Transverse colon (tissue), 4 donors: ENCODE measurements around the gene SERPINA3. TPM values are rescaled to one million over a fixed set of nuclear protein-coding genes. Genes with fewer than 3 reads are reported as not detected.

Experiments
- DNase-seq: peaks from one replicate; pipeline ENCODE4 v3.0.0-alpha.2; 2019
- H3K27ac ChIP-seq, 4 donors: fragments of 200-600 bp; sonication (generic); 2 replicates each; pipeline ENCODE4 v1.5.1; 2016 to 2018; ENCODE audit warnings: inconsistent platforms in 4 of 4
- H3K27me3 ChIP-seq: fragments of 200-600 bp; sonication (generic); 2 replicates; pipeline ENCODE4 v1.5.1; 2017; ENCODE audit warnings: inconsistent platforms
- H3K36me3 ChIP-seq, 4 donors: fragments of 200-600 bp; sonication (generic); 2 replicates each; pipeline ENCODE4 v1.5.1; 2017 to 2019; ENCODE audit warnings: inconsistent platforms in 4 of 4
- H3K4me1 ChIP-seq, 4 donors: fragments of 200-600 bp; sonication (generic); 2 replicates each; pipeline ENCODE4 v1.5.1; 2017 to 2020; ENCODE audit warnings: inconsistent platforms in 4 of 4
- H3K4me3 ChIP-seq, 4 donors: fragments of 200-600 bp; sonication (generic); 1 replicate in 1 of 4; 2 replicates in 3 of 4; pipeline versions ENCODE4 v1.5.1 to v1.6.1; 2017 to 2019; ENCODE audit warnings: inconsistent platforms in 4 of 4
- H3K9me3 ChIP-seq, 2 donors: fragments of 200-600 bp; sonication (generic); 2 replicates each; pipeline ENCODE4 v1.5.1; 2017 to 2019; ENCODE audit warnings: inconsistent platforms in 2 of 2
- EP300 ChIP-seq: sonication (generic); formaldehyde crosslinking; IDR thresholded peaks from one replicate; pipeline ENCODE4 v1.6.1; 2017; ENCODE audit warnings: antibody characterized with exemption, low read depth
- POLR2A ChIP-seq: fragments of 450-650 bp; IDR thresholded peaks from one replicate; pipeline ENCODE4 v1.6.1; 2016; ENCODE audit warnings: antibody characterized with exemption, mild to moderate bottlenecking, moderate library complexity
- POLR2AphosphoS5 ChIP-seq, 3 donors: sonication (generic); formaldehyde crosslinking; IDR thresholded peaks; one replicate each; pipeline ENCODE4 v1.6.1; 2016; ENCODE audit warnings: antibody characterized with exemption in 3 of 3
- WGBS, 2 donors: methylation state at CpG; one replicate each; pipeline ENCODE4 v1.1.5; 2018; ENCODE audit warnings: low coverage in 1 of 2; 5-methylcytosine and 5-hydroxymethylcytosine counted together
- in situ Hi-C, 4 donors: fragments of 200-750 bp; cut with MboI; loops; one replicate each; pipeline versions ENCODE4 v1.15.0 to v1.15.1; 2017; ENCODE audit warnings: low sequenced_read_pairs in 3 of 4, low pct_ligation_motif_present in 1 of 4, low pct_unique_long_range_greater_than_20kb in 1 of 4
- intact Hi-C: fragments of 100-400 bp; cut with DNase I; formaldehyde crosslinking; loops from one replicate; pipeline ENCODE4 v1.15.1; 2023; ENCODE audit warnings: low total_unique reads
- total RNA-seq, 4 donors: library from RNA; depleted of rRNA; stranded (reverse); fragments of >200 nt; gene quantifications; one replicate each; pipeline ENCODE4 v1.1.0, GENCODE V29; 2016
- TF ChIP-seq, protein P1 (sequence below), 5 experiments: fragments of 200-600 bp in 3 of 5; fragments of 450-650 bp in 2 of 5; sonication (generic) in 3 of 5; IDR thresholded peaks; 1 replicate in 2 of 5; 2 replicates in 3 of 5; pipeline ENCODE4 v1.5.1; 2016 to 2017; ENCODE audit warnings: antibody characterized with exemption in 5 of 5, inconsistent platforms in 3 of 5, mild to moderate bottlenecking in 2 of 5, moderate library complexity in 1 of 5

SERPINA3 gene
- total RNA-seq, 4 donors from 2014 or later: 16.0 to 72.7 (median 22.6) TPM

DNA sequence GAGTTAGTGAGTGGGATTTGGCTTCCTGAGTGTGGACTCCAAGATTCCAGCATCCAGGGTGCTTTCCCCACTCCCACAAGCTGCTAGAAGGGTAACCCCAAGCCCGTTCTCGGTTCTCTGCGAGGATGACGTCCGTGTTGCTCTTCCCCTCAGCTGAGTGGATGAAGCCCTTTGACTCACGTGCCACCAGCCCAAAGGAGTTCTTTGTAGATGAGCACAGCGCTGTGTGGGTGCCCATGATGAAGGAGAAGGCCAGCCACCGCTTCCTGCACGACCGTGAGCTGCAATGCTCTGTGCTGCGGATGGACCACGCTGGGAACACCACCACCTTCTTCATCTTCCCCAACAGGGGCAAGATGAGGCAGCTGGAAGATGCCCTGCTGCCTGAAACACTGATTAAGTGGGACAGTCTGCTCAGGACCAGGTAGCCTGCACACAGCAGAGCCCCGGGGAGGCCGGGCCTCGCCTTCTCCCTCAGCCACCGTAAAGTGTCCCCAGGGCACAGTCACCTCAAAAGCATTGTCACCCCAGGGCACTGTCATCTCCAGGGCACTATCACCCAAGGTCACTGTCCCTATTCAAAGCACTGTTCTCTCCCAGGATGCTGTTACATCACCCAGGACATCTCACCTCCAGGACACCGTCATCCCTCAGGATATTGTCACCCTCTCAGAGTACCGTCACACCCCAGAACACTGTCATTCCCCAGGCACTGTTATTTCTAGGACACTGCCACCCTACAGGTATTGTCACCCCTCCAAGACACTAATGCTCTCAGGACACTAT lies 31.3 kb downstream of the SERPINA3 start:
- WGBS, 2 donors: 91% methylated on average over 18 of the region's 18 CpGs; no CpG with 5 or more reads in 1 of the 2 donors

DNA sequence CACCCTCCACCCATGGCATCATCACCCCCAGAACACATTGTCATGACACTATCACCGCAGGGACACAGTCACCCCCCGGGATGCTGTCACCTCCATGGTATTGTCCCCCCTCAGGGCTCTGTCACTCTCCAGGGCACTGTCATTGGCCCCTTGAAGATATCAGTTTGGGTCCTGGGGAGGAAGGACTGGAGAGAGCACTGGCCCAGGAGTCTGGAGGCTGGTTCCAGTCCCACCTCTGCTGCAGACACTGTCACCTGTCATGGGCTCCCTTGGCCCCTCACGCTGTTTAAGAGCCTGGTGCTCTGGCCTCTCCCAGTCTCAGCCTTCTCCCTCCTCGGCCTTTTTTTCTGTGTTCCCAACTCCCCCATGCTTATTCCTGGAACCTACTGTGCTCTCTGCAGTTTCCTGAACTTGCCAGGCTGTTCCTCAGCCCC lies 31.9 kb downstream of the SERPINA3 start:
- in situ Hi-C loops: no loop called here

More for the DNA sequence above, 31.3 kb downstream of the SERPINA3 start:
- no peak overlapping the region for H3K27ac ChIP-seq
- no peak for DNase-seq
- TF ChIP-seq POLR2A: no peak
- no peak for TF ChIP-seq POLR2AphosphoS5 (IDR thresholded peaks at IDR 0.05)
- TF ChIP-seq, protein P1, sequence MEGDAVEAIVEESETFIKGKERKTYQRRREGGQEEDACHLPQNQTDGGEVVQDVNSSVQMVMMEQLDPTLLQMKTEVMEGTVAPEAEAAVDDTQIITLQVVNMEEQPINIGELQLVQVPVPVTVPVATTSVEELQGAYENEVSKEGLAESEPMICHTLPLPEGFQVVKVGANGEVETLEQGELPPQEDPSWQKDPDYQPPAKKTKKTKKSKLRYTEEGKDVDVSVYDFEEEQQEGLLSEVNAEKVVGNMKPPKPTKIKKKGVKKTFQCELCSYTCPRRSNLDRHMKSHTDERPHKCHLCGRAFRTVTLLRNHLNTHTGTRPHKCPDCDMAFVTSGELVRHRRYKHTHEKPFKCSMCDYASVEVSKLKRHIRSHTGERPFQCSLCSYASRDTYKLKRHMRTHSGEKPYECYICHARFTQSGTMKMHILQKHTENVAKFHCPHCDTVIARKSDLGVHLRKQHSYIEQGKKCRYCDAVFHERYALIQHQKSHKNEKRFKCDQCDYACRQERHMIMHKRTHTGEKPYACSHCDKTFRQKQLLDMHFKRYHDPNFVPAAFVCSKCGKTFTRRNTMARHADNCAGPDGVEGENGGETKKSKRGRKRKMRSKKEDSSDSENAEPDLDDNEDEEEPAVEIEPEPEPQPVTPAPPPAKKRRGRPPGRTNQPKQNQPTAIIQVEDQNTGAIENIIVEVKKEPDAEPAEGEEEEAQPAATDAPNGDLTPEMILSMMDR (IDR thresholded peaks at IDR 0.05): no peak
- TF ChIP-seq EP300: no peak
- H3K4me1 ChIP-seq: no peaks in the 10 kb centered on the region
- no peaks in the 10 kb centered on the region for H3K36me3 ChIP-seq
- in situ Hi-C loops: no loop called here
- intact Hi-C loops: no loop called here
- H3K27me3 ChIP-seq: no peaks in the 10 kb centered on the region
- H3K9me3 ChIP-seq: no peaks in the 10 kb centered on the region
- H3K4me3 ChIP-seq: no peak overlapping the region

DNA sequence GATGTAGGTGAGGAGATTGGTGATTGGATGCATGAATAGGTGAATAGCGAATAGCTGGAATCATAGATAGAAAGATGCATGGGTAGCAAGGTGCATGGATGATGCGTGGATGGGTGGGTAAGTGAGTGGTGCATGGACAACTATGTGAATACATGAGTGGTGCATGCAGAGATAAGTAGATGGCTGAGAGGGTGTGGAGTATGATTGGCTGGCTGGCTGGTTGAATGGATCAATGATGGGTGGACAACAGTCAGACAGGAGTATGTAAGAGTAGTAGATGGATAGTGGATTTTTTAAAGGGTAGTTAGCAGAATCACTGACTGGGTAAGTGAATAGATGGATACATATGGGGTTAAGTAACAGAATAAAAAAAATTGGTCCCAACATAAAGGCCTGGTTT lies 33.9 kb downstream of the SERPINA3 start:
- Histone ChIP-seq H3K36me3 (no peaks in the 10 kb centered on the region), H3K9me3 (no peaks in the 10 kb centered on the region), H3K4me1 (no peaks in the 10 kb centered on the region), H3K4me3 (no peak overlapping the region), H3K27ac (no peak overlapping the region), H3K27me3 (no peaks in the 10 kb centered on the region)
- WGBS, 2 donors: 96 to 100% methylated on average over 2 of the region's 2 CpGs
- TF ChIP-seq, protein P1 (IDR thresholded peaks at IDR 0.05): no peak
- TF ChIP-seq POLR2A (no peak), EP300 (no peak), POLR2AphosphoS5 (IDR thresholded peaks at IDR 0.05) (no peak)
- in situ Hi-C loops: no loop called here
- no peak for DNase-seq
- intact Hi-C loops: no loop called here

More for the DNA sequence above, 31.9 kb downstream of the SERPINA3 start:
- WGBS, 2 donors: 81 to 83% methylated on average over 2 to 4 of the region's 4 CpGs
- Histone ChIP-seq H3K4me1 (no peaks in the 10 kb centered on the region), H3K4me3 (no peak overlapping the region), H3K27ac (no peak overlapping the region), H3K9me3 (no peaks in the 10 kb centered on the region), H3K36me3 (no peaks in the 10 kb centered on the region), H3K27me3 (no peaks in the 10 kb centered on the region)
- TF ChIP-seq EP300: no peak
- TF ChIP-seq POLR2AphosphoS5 (IDR thresholded peaks at IDR 0.05): no peak
- TF ChIP-seq, protein P1 (IDR thresholded peaks at IDR 0.05): no peak
- no peak for TF ChIP-seq POLR2A
- intact Hi-C loops: no loop called here
- DNase-seq: no peak

DNA sequence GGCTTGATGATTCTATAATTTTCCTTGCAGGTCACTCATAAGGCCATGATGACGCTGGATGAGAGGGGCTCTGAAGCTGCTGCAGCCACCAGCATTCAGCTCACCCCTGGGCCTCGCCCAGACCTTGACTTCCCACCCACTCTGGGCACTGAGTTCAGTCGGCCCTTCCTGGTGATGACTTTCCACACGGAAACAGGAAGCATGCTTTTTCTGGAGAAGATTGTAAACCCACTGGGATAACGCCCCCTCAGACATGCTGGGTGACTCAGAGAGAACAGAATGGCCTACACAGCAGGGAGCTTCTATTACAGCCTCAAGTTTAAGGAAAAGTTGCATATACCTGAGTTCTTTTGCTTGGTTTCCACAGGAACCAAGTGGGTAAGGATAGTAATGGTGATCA lies 34.3 kb downstream of the SERPINA3 start:
- in situ Hi-C loops: no loop called here
- no peak for DNase-seq

More for the DNA sequence above, 34.3 kb downstream of the SERPINA3 start:
- H3K36me3 ChIP-seq: no peaks in the 10 kb centered on the region
- TF ChIP-seq EP300 (no peak), POLR2AphosphoS5 (IDR thresholded peaks at IDR 0.05) (no peak), POLR2A (no peak)
- TF ChIP-seq, protein P1 (IDR thresholded peaks at IDR 0.05): no peak
- H3K4me3 ChIP-seq: no peak overlapping the region
- no peaks in the 10 kb centered on the region for H3K4me1 ChIP-seq
- H3K27me3 ChIP-seq: no peaks in the 10 kb centered on the region
- intact Hi-C loops: no loop called here
- no peak overlapping the region for H3K27ac ChIP-seq
- H3K9me3 ChIP-seq: no peaks in the 10 kb centered on the region
- 31 to 50% methylated on average over 2 to 5 of the region's 5 CpGs for WGBS, 2 donors
